Globus pallidus (tissue), 1 donor: ENCODE data around the gene B3GNT8.
A peak's percentile ranks its signal among the peaks of the same experiment; 100 is the strongest.
"Not testable (repeated sequence)": the region's sequence is repeated elsewhere in the genome, so short reads cannot be mapped to it uniquely, and the experiment has no call there.

Experiments
- DNase-seq: peaks from one replicate; pipeline ENCODE4 v3.0.0-alpha.2; 2015; ENCODE audit warnings: low spot score

Gene B3GNT8

GRCh38 chr19:41414461-41414860 lies 12.7 kb downstream of the B3GNT8 start:
- no peak for DNase-seq

- DNase-seq, result no peak
These were observed 13.2 kb downstream of the B3GNT8 start for GRCh38 chr19:41413947-41414346.

GRCh38 chr19:41412953-41413352 lies 14.2 kb downstream of the B3GNT8 start:
- DNase-seq, result no peak

- DNase-seq, result peak; percentile 80
These were observed 15.3 kb downstream of the B3GNT8 start for GRCh38 chr19:41411968-41412265.

DNA sequence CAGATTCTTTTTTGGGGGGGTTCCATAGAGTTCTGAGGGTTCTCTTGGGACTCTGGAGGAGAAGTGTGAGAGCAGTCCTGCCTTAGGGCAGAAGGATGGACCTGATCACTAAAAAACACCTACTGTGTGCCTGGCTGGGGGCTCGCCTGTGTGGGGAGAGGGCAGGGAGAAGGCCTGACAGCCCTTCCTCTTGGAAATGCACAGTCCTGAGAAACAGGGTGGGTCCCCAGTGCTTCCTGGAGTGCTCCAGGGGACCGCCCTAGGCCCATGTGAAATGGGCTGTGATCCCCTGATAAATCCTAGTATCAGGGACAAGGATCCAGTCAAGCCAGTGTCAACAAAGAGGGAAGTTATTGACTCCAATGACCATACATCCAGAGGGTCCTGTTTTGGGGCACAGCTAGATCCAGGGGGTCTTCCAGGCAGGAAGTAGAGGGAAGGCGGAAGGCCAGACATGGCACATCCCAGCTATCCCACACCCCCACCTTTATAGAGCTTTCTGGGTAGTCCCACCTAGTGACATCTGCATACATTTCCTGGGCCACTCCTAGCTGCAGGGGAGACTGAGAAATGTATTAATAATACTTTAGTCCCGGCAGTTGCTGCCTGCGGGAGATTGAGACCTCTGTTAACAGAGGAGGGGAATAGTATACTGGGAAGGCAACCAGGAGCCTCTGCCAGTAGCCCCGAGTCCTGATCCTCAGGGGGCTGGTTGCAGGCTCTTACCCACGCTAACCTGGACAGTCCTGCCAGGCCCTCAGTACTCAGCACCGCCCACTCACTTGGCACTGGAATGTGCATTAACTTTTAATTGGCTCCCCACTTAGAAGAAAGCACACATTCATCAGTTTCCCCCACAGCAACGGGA lies 15.8 kb downstream of the B3GNT8 start:
- no peak for DNase-seq

DNA sequence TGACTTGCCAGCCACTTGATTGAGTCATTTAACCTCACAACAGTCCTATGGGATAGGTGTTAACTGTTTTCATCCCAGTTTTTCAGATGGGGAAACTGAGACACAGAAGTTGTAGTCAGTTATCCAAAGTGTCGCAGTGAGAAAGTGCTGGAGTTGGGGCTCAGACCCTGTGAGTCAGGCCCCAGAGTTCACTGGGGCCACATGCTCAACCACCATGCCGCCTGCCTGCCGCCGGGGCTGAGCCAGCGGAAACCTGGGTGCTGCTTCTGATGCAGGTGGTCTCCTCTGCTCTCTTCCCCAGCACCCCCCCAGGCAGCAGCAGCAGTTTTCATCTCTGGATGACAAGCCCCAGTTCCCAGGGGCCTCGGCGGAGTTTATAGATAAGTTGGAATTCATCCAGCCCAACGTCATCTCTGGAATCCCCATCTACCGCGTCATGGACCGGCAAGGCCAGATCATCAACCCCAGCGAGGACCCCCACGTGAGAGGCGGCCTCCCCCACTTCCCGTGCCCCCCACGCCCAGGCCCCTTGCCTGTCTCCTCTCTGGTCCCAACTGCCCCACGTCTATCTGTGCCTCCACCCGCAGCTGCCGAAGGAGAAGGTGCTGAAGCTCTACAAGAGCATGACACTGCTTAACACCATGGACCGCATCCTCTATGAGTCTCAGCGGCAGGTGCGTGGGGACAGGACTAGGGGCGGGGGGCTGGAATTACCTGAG lies 16.7 kb downstream of the B3GNT8 start:
- DNase-seq, result no peak

GRCh38 chr19:41409288-41409687 lies 17.9 kb downstream of the B3GNT8 start:
- no peak for DNase-seq

DNA sequence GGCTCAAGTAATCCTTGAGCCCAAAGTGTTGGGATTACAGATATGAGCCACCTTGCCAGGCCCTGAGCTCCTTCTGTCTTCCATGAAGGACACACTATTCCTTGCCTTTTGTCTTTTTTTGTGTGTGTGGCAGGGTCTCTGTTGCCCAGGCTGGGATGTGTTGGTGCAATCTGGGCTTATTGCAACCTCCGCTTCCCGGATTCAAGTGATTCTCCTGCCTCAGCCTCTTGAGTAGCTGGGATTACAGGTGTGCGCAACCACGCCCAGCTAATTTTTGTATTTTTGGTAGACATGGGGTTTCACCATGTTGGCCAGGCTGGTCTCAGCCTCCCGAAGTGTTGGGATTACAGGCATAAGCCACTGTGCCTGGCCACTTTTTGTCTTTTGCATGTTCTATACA lies 18.3 kb downstream of the B3GNT8 start:
- not testable (repeated sequence) for DNase-seq

GRCh38 chr19:41408256-41408655 lies 18.9 kb downstream of the B3GNT8 start:
- DNase-seq, result no peak

DNA sequence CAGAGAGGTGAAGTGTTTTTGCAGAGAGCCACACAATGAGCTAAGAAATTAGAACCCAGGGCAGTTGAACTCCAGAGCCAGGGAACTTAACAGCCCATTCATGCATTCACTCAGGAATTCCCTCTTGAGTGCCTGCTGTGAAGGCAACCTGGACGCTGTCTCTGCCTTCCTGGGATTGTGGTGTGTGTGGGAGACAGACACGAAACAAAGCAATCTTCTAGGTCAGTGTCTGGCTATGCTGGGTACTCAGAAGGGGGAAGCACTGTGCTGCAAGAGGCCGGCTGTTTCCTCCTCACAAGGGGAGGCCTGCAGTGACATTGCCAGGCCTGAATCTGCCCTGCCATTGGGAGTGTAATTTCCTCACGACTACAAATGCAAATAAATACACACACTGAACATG lies 19.9 kb downstream of the B3GNT8 start:
- no peak for DNase-seq

DNA sequence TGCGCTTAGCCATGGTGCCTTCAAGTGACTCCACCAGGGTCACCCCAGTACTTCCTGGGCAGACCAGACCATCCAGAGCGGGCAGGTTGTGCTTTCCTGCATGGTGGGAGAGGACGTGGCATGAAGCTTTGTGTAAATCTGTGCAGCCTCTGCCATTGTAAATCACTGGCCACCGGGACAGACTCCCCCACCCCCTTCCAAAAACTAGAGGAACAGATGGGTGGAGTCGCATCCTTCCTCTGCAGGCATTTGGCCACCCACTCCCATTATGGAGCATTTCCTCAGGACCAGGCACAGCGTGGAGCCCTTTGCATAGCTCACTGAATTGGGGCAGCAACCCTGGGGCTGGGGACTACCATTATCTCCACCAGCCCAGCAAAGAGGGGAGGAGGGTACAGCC lies 21.4 kb downstream of the B3GNT8 start:
- DNase-seq, result no peak

DNA sequence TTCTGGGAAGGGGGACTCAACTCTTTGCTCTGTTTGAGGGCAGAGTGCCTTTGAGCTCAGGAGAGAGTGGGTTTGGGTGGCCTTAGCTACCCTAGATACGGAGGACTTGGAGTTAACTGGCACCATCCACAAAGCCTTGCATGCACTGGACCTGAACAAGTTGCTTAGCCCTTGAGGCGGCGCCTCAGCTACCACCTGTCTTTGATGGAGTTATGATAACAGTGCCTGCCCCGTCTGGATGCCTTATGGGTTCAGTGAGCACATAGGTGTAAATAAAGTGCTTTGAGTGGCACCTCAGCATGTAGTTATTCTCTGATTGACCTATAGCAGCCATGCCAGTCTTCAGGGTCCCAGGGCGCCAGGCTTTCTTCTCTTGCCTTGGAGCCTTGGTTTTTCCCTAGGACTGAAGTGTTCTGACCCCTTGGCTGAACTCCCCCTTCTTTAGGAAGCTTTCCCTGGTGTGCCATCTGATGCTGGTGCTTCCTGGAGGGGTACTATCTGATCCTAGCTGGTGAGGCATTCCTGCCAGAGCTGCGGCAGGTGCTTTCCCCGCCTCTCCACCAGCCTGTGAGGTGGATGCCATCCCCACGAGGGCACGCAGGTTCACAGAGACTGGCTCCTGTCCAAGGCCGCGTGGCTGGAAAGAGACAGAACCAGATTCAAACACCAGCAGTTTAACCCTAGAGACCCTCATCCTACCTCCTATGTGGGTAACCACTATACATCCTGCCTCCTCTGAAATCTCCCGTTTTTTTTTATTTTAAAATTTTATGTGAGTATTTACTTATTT lies 23.8 kb downstream of the B3GNT8 start:
- no peak for DNase-seq

- DNase-seq, result no peak
These were observed 25.2 kb downstream of the B3GNT8 start for GRCh38 chr19:41402010-41402409.

DNA sequence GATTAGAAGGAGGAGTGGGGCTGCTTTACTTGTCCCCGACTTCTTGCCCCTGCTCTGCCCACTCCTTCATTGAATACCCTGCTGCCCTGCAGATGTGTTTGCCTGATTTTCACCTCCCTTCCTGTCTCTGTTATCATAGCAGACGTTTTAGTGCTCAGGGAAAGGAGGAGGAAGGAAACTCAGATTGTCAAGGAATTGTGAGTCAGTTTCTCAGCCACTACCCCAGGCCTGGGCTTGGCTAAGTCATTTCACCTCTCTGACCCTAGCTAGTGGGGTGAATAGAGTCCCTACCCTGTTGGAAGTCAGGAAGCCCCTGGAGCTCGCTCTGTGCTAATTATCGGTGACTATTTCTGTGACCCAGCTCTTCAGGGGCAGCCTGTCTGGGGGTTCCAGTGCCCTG lies 25.7 kb downstream of the B3GNT8 start:
- DNase-seq, result no peak

GRCh38 chr19:41399525-41399924 lies 27.6 kb downstream of the B3GNT8 start:
- no peak for DNase-seq

- DNase-seq, result no peak
These were observed 28.1 kb downstream of the B3GNT8 start for GRCh38 chr19:41399091-41399490.

- DNase-seq, result no peak
These were observed 28.6 kb downstream of the B3GNT8 start for GRCh38 chr19:41398598-41398997.

- no peak for DNase-seq
These were observed 29.1 kb downstream of the B3GNT8 start for GRCh38 chr19:41398050-41398418.

DNA sequence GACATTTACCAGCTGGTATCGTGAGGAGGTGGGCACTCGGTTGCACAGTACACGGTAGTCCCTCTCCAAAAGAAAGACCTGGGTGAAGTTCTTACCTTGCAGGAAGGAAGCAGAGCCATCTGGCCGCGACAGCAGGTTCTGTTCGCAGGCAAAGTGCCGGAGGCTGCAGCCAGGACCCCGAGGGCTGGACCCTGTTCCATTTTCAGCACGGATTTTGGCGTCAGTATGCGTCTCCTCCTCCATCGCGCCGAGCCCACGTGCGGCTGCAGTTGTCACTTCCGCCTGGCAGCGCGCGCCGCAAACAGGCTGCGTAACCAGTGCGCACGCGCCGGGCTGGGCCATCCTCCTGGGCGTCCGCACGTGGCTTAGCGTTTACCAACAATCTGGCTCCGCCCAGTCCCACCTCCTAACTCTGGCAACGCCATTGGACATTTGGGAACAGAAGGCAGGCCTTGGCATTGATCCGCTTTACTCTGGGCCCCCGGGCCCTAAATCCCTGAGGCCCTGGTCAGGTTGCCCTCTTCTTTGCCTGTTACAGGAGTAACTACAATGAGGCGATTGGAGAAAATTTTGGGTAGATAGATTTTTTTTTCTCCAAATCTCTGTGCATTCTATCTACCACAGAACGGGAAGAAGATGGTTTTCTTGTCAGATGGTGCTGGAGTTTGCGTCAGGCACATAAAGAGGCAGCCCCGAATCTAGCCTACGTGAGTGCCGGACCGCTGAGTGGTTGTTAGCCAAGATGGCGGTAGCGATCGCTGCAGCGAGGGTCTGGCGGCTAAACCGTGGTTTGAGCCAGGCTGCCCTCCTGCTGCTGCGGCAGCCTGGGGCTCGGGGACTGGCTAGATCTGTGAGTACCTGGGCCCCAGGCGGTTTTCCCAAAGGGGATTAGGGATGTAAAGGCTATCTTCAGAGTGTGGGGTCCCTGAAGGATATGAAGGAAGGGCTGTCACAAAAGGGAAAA lies 29.8 kb downstream of the B3GNT8 start, which contains the start of the genes BCKDHA and EXOSC5:
Gene BCKDHA, plus strand, starts transcription at position 733 of the 964 bp plus-strand sequence. Its CDS starts 10 bp downstream, at position 743.
Gene EXOSC5, minus strand, starts transcription at position 274 of the 964 bp plus-strand sequence. Its CDS starts 31 bp downstream, at position 243.
- DNase-seq, result peak; percentile 99

- no peak for DNase-seq
These were observed 31.8 kb downstream of the B3GNT8 start for GRCh38 chr19:41395355-41395754.

- DNase-seq, result no peak
These were observed 34.4 kb downstream of the B3GNT8 start for GRCh38 chr19:41392775-41393174.
